ENCODE results near the gene RABEP1.

Gene RABEP1

GRCh38 chr17:5355421-5356129 lies 73.5 kb downstream of the RABEP1 start:
- TF ChIP-seq, protein P1, sequence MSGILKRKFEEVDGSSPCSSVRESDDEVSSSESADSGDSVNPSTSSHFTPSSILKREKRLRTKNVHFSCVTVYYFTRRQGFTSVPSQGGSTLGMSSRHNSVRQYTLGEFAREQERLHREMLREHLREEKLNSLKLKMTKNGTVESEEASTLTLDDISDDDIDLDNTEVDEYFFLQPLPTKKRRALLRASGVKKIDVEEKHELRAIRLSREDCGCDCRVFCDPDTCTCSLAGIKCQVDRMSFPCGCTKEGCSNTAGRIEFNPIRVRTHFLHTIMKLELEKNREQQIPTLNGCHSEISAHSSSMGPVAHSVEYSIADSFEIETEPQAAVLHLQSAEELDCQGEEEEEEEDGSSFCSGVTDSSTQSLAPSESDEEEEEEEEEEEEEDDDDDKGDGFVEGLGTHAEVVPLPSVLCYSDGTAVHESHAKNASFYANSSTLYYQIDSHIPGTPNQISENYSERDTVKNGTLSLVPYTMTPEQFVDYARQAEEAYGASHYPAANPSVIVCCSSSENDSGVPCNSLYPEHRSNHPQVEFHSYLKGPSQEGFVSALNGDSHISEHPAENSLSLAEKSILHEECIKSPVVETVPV (CRISPR knock-in tag; IDR thresholded peaks at IDR 0.05), result no peak
- TF ChIP-seq ZNF8 (CRISPR knock-in tag; IDR thresholded peaks at IDR 0.05) (no peak), GLIS3 (CRISPR knock-in tag; IDR thresholded peaks at IDR 0.05) (no peak), ARNTL (CRISPR knock-in tag; IDR thresholded peaks at IDR 0.05; ENCODE audit: borderline replicate concordance, low read depth) (no peak), PPARA (CRISPR knock-in tag; IDR thresholded peaks at IDR 0.05; ENCODE audit: borderline replicate concordance) (no peak), TCF4 (CRISPR knock-in tag; IDR thresholded peaks at IDR 0.05; ENCODE audit: borderline replicate concordance) (no peak), RARB (CRISPR knock-in tag; IDR thresholded peaks at IDR 0.05) (no peak), CSDC2 (CRISPR knock-in tag; IDR thresholded peaks at IDR 0.05) (no peak), CREB5 (CRISPR knock-in tag; IDR thresholded peaks at IDR 0.05; ENCODE audit: low read depth) (no peak), SNAI2 (CRISPR knock-in tag; IDR thresholded peaks at IDR 0.05) (no peak), ZFP30 (CRISPR knock-in tag; IDR thresholded peaks at IDR 0.05) (no peak), POU6F1 (CRISPR knock-in tag; IDR thresholded peaks at IDR 0.05; ENCODE audit: borderline replicate concordance, low read depth) (no peak), ZFP3 (CRISPR knock-in tag; IDR thresholded peaks at IDR 0.05) (no peak), ISL1 (CRISPR knock-in tag; IDR thresholded peaks at IDR 0.05) (no peak), TOX (CRISPR knock-in tag; IDR thresholded peaks at IDR 0.05; ENCODE audit: borderline replicate concordance) (no peak)
- TF ChIP-seq, protein P2, sequence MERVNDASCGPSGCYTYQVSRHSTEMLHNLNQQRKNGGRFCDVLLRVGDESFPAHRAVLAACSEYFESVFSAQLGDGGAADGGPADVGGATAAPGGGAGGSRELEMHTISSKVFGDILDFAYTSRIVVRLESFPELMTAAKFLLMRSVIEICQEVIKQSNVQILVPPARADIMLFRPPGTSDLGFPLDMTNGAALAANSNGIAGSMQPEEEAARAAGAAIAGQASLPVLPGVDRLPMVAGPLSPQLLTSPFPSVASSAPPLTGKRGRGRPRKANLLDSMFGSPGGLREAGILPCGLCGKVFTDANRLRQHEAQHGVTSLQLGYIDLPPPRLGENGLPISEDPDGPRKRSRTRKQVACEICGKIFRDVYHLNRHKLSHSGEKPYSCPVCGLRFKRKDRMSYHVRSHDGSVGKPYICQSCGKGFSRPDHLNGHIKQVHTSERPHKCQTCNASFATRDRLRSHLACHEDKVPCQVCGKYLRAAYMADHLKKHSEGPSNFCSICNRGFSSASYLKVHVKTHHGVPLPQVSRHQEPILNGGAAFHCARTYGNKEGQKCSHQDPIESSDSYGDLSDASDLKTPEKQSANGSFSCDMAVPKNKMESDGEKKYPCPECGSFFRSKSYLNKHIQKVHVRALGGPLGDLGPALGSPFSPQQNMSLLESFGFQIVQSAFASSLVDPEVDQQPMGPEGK (CRISPR knock-in tag; IDR thresholded peaks at IDR 0.05; ENCODE audit: borderline replicate concordance), result no peak
- ATAC-seq, result no peak; the same call in 2 of the 3 replicates

- ATAC-seq, result no peak
- no peak for TF ChIP-seq ZNF70 (CRISPR knock-in tag; IDR thresholded peaks at IDR 0.05)
- TF ChIP-seq ESRRG (CRISPR knock-in tag; IDR thresholded peaks at IDR 0.05), result no peak
- TF ChIP-seq, protein P2 (CRISPR knock-in tag; IDR thresholded peaks at IDR 0.05; ENCODE audit: borderline replicate concordance), result no peak
- no peak for TF ChIP-seq SNAI2 (CRISPR knock-in tag; IDR thresholded peaks at IDR 0.05)
- no peak for TF ChIP-seq ZC3H10 (CRISPR knock-in tag; IDR thresholded peaks at IDR 0.05)
- no peak for TF ChIP-seq ZNF565 (CRISPR knock-in tag; conservative IDR thresholded peaks at IDR 0.05; ENCODE audit: low read depth)
- TF ChIP-seq PPARA (CRISPR knock-in tag; IDR thresholded peaks at IDR 0.05; ENCODE audit: borderline replicate concordance), result no peak
- TF ChIP-seq TOX (CRISPR knock-in tag; IDR thresholded peaks at IDR 0.05; ENCODE audit: borderline replicate concordance), result no peak
- no peak for TF ChIP-seq RARB (CRISPR knock-in tag; IDR thresholded peaks at IDR 0.05)
- no peak for TF ChIP-seq ARNTL (CRISPR knock-in tag; IDR thresholded peaks at IDR 0.05; ENCODE audit: borderline replicate concordance, low read depth)
- no peak for TF ChIP-seq ZFP3 (CRISPR knock-in tag; IDR thresholded peaks at IDR 0.05)
- TF ChIP-seq CREB5 (CRISPR knock-in tag; IDR thresholded peaks at IDR 0.05; ENCODE audit: low read depth), result no peak
- TF ChIP-seq CSDC2 (CRISPR knock-in tag; IDR thresholded peaks at IDR 0.05), result no peak
- no peak for TF ChIP-seq ZNF8 (CRISPR knock-in tag; IDR thresholded peaks at IDR 0.05)
- no peak for TF ChIP-seq OSR1 (CRISPR knock-in tag; IDR thresholded peaks at IDR 0.05)
These were observed 79.3 kb downstream of the RABEP1 start for GRCh38 chr17:5361426-5361825.

Measured in SK-N-SH treated with all-trans-retinoic acid at 6 μM for 48 hours (cell line).